Epithelial cell of esophagus (primary cell): ENCODE measurements around the gene PHF23.

Experiments used
- DNase-seq: peaks from one replicate; pipeline ENCODE4 v3.0.0; 2010; ENCODE audit warnings: low read depth
- H3K4me3 ChIP-seq: 2 replicates; pipeline ENCODE4 v1.5.1; 2011; ENCODE audit warnings: mild to moderate bottlenecking, low read length, control low read depth
- TF ChIP-seq, protein P1 (sequence below): IDR thresholded peaks from 2 replicates; pipeline ENCODE4 v1.5.1; 2011; ENCODE audit warnings: low read depth, mild to moderate bottlenecking, low read length, control low read depth, inconsistent platforms; ENCODE audit not compliant: insufficient read depth; ENCODE audit errors: missing control alignments

Gene PHF23

DNA sequence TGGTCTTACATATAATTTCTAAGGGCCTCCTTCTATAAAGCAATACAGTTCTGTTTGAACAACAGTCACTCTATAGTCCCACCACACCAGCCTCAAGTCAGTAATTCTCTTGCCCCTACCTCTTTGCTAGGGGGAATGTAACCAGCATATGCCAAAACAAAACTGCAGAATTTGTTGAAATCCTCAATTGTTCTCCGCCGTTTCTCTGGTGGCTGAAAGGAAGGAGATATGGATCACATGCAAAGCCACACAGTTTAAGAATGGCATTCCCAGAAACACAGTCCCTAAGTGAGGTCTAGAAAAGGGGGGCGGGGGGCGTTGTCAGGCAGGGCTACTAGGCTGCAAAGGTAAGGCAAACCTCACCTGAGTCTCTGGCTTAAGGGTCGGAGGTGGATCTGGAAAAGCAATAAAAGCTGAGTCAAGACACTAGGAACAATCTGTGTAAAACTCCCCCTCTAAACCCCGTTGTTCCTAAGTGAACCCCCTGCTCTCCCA is 1.9 kb downstream of the PHF23 start:
- TF ChIP-seq, protein P1, sequence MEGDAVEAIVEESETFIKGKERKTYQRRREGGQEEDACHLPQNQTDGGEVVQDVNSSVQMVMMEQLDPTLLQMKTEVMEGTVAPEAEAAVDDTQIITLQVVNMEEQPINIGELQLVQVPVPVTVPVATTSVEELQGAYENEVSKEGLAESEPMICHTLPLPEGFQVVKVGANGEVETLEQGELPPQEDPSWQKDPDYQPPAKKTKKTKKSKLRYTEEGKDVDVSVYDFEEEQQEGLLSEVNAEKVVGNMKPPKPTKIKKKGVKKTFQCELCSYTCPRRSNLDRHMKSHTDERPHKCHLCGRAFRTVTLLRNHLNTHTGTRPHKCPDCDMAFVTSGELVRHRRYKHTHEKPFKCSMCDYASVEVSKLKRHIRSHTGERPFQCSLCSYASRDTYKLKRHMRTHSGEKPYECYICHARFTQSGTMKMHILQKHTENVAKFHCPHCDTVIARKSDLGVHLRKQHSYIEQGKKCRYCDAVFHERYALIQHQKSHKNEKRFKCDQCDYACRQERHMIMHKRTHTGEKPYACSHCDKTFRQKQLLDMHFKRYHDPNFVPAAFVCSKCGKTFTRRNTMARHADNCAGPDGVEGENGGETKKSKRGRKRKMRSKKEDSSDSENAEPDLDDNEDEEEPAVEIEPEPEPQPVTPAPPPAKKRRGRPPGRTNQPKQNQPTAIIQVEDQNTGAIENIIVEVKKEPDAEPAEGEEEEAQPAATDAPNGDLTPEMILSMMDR = no peak
- no peak for DNase-seq
- peak overlapping the region; percentile 97 for H3K4me3 ChIP-seq

DNA sequence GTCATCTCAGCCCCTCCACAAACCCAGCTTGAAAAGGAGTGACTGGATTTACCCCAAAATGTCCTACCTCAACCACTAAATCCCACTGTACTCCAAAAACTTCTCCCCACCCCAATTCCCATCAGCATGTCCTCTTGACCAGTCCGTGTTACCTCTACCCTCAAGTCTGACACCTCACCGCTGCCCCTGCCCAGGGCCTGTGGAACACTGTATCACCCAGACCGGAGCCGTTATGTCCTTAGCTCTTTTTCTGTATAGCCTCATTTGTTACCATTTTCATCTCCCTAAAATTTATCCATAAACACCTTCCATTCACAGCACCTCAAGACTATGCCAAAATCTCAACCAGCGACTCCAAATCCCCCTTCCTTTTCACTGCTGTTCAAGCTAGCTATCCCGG is 2.4 kb downstream of the PHF23 start:
- TF ChIP-seq, protein P1 = no peak
- DNase-seq = no peak
- no peak overlapping the region for H3K4me3 ChIP-seq

DNA sequence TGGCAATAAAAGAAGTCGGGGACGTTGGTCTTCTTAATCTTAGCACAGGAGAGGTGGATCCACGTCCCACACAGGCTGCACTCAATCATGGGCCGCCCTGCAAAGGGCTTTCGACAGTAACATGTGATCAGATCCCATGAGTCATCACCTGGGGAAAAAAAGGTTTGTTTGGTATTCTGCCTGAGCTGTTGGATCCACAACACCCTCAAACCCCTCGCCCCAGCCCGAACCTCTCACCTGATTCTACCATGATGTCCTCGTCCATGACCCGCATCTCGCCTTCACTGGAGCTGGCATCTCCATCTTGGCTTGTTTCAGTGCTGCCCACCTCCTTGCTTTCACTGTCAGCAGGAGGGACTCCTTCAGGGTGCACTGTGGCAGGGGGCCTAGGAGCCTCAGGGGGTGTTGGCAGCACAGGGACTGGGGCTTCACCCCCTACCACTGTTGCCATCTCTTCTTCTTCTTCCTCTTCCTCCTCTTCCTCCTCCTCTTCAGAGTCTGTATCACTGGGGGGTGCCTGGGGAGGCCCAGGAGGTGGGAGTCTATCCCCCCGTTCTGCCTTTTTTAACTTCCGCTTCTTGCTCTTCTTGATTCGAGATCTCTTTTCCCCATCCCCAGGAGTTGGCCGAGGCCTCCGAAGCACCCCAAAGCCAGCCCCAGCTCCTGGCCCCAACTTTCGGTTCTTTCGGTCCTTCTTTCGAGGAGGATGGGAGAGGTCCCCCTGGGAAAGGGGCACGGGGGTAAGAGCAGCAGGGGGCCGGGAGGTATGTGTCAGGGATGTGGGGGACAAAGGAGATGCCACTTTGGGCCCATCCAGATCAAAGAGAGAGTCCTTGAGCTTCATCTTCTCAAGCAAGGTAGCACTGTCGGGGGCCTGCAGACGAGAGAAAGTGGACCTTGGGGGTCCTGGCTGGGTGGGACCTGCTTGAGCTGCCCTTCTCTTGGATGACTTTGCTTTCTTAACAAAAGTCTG is 3.3 kb downstream of the PHF23 start:
- TF ChIP-seq, protein P1 = no peak
- DNase-seq = peak; percentile 66
- no peak overlapping the region for H3K4me3 ChIP-seq

DNA sequence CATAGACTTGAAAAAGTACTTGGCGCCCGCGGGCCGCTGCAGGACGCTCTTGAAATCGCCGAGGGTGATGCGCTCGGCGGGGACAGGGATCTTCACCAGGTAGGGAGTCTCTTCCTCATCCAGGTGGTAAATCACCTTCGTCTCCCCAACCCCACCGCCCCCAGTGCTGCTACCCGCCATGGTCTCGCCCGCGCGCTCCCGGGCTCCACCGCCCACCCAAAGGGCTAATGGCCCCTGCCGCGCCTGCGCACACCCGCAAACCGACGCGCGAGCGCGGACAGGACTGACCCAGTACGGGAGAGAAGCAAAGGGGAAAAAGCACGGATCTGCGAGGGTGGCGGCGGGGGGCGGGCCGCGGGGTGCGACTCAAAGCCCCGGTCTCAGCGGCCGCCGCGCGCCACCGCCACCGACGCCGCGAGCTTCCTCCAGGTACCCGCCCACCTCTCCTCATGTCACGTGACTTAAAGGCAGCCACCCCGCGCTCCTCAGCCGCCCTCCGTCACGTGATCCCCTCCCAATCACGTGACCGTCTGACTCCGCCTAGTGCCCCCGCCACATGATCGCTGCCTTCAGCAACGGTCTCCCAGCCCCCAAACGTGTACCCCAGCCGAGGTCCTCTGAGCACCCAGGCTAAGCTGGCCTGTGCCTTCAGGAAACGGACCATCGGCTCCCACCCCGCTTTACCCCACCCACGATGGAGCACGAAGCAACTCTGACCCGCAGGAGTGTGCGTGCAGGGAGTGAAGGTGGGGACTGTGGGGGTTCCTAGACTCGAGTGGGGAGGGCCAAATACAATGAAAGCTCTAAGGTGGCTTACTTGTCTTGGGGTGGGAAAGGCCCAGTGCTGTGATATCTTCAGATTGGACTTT is 4.9 kb downstream of the PHF23 start, which contains the start of gene DVL2:
DVL2 (minus strand) TSS at position 435 of the 869 bp plus-strand sequence; CDS start at position 180, 255 bp downstream.
- peak; percentile 96 for DNase-seq
- TF ChIP-seq, protein P1 = no peak
- H3K4me3 ChIP-seq = peak within 1 kb of the TSS; percentile 76

DNA sequence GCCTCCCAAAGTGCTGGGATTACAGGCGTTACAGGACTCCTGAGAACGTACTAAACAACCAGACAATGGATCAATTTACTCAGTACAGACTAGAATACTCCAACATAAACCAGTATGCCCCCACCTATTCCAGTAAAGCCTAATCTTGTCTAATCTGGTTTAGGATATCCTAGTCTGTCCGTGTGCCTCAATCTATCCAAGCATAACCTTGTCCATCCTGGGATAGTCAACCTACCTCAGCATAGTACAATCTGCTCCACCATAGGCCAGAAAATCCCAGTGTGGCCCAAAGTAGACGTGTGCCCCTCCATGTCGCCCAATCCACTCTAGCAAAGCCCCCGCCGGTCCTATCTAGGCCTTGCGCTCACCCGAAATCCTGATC is 5.6 kb downstream of the PHF23 start:
- TF ChIP-seq, protein P1 = no peak
- H3K4me3 ChIP-seq = peak overlapping the region; percentile 76
- no peak for DNase-seq

DNA sequence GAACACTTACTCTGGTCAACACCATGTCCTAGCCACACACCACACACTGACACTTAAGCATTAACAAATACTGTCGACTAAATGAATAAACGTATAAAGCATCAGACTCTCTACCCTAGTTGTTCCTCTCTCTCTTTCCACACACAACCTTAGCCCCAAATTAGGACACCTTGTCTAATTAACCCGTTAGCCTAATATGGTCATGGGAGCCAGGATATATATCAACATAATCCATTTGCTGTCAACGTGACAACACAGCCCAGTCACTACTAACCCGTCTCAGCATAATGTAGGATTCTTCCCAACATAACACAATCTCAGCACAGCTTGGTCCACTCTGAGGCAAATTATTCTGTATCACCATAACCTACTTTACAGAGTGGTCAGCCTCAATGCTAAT is 7.1 kb downstream of the PHF23 start:
- no peak for DNase-seq
- TF ChIP-seq, protein P1 = no peak
- H3K4me3 ChIP-seq = peak overlapping the region; percentile 14
